T-helper 2 cell treated with Interferon-gamma antibody and Interleukin-4, amounts not matched to agents 5 μg/mL and 100 μg/mL, for 36 hours (primary cell): ENCODE results near the gene DACT3.

Experiments used
- DNase-seq: peaks from one replicate; pipeline ENCODE4 v3.0.0; 2021; ENCODE audit warnings: low spot score
- H3K27ac Mint-ChIP-seq: one replicate; pipeline ENCODE4 v1.8.0; 2021; ENCODE audit warnings: mild to moderate bottlenecking, mixed read lengths
- H3K27me3 Mint-ChIP-seq: one replicate; pipeline ENCODE4 v1.8.0; 2021; ENCODE audit warnings: low read depth, mixed read lengths
- H3K36me3 Mint-ChIP-seq: one replicate; pipeline ENCODE4 v1.8.0; 2021; ENCODE audit warnings: low read depth, mixed read lengths
- H3K4me1 Mint-ChIP-seq: one replicate; pipeline ENCODE4 v1.8.0; 2021; ENCODE audit warnings: low read depth, mixed read lengths
- H3K4me3 Mint-ChIP-seq: one replicate; pipeline ENCODE4 v1.8.0; 2022; ENCODE audit warnings: mild to moderate bottlenecking, moderate library complexity, mixed read lengths
- H3K9me3 Mint-ChIP-seq: one replicate; pipeline ENCODE4 v1.8.0; 2021; ENCODE audit warnings: mixed read lengths

The DACT3 gene

DNA sequence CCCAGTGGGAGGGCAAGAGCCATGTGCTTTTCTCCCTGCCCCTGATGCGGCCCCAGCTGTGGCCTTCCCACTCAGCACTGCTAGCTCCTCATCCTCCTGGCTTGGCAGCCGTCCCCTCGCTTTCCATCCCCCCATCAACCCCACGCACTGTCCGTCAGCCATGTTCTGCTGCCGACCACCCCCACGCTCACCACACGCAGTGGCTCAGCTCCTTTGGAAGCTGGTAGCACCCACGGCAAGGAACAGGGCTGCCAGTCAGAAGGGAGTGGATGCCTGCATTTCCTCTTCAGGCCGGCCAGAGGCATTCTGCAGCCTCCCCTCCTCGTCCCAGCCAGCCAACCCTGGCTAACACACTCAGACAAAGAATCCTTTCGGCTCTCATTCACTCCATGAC is 53.5 kb downstream of the DACT3 start:
- DNase-seq: no peak
- Mint-ChIP-seq H3K9me3 (no peaks in the 10 kb centered on the region), H3K36me3 (peaks cover 60% of the 10 kb centered on the region), H3K4me3 (no peak overlapping the region), H3K27ac (peak overlapping the region; percentile 50), H3K4me1 (peaks cover 44% of the 10 kb centered on the region), H3K27me3 (no peaks in the 10 kb centered on the region)

DNA sequence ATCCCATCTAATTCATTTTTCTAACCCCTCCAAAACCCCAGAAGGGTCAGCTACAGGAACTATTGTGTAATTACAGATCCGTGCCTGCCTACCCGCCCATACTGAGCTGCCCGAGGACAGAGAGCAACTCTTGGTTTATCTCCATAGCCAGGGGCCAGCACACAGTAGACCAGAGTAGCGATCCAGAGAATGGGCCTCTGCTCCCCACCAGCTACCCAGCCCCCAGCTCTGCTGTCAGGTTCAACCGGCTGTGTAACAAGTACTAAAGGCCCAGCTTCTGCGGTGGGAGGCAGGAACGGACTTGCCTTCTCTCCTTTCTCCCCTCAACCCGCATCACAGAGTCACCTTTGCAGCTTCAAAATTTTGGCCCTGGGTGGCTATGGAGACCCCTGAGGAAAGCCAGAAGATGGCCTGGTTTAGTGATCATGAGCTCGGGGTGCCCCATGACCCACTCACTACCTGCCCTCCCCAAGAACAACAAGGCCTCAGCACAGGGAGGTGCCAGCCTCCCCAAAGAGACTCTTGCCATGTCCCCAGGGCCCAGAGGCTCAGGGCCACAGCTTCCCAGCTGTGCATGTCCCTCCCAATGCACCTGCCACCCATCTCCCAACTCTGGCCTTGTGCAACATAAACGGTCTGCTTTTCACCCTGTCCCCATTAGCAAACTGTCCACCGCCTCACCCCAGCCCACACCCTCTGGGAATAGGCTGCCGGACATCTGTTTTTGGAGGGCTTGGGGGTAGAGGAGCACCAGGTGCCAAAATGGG is 54.1 kb downstream of the DACT3 start:
- peaks cover 66% of the 10 kb centered on the region for H3K36me3 Mint-ChIP-seq
- no peak overlapping the region for H3K27ac Mint-ChIP-seq
- peaks cover 41% of the 10 kb centered on the region for H3K4me1 Mint-ChIP-seq
- H3K9me3 Mint-ChIP-seq: no peaks in the 10 kb centered on the region
- no peak for DNase-seq
- no peaks in the 10 kb centered on the region for H3K27me3 Mint-ChIP-seq
- H3K4me3 Mint-ChIP-seq: no peak overlapping the region

DNA sequence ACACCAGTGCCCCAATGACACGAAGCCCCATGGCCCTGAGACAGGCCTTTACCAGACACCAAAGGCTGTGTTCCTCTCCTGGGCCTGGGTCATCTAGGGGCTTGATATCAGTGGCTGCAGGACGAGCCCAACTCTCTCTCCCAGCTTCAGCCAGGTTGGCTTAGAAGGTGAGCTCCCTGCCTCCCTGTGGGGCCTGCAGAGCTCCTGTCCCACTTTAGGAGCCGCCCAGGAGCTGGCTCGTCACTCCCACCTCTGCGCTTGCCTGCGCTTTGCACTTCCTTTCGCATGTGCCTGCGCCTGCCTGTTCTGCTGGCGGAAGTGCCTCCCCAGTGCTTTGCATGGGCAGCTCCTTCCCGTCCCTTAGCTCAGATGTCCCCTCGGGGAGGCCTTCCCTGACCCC is 55.0 kb downstream of the DACT3 start:
- Mint-ChIP-seq H3K4me3 (no peak overlapping the region), H3K27ac (peak overlapping the region; percentile 55), H3K4me1 (peaks cover 32% of the 10 kb centered on the region), H3K36me3 (peaks cover 65% of the 10 kb centered on the region), H3K9me3 (no peaks in the 10 kb centered on the region), H3K27me3 (no peaks in the 10 kb centered on the region)
- no peak for DNase-seq

DNA sequence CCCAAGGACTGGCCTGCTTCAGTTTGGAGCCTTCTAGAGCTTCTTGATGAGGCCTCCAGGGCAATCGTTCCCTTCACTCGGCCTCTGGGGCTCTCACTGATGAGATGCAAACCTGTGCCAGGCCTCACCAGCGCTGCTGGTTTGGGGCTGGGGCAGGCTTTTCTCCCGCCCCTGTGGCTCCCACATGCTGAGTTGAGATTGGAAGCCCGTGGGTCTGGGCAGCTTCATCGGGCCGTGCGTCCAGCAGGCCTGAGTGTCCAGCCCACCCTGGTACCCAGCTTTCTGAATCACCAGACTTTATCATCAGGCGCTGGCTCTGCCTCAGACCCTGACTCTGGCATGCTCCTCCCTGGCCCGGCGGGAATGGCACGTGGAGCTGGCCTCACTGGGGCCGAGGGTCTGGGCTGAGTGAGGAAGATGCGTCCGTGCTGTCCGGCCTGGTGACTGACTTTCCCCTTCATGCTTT is 55.6 kb downstream of the DACT3 start:
- DNase-seq: no peak
- peaks cover 58% of the 10 kb centered on the region for H3K36me3 Mint-ChIP-seq
- H3K4me1 Mint-ChIP-seq: peaks cover 29% of the 10 kb centered on the region
- peak overlapping the region; percentile 55 for H3K27ac Mint-ChIP-seq
- H3K27me3 Mint-ChIP-seq: no peaks in the 10 kb centered on the region
- peak overlapping the region; percentile 40 for H3K4me3 Mint-ChIP-seq
- H3K9me3 Mint-ChIP-seq: no peaks in the 10 kb centered on the region

DNA sequence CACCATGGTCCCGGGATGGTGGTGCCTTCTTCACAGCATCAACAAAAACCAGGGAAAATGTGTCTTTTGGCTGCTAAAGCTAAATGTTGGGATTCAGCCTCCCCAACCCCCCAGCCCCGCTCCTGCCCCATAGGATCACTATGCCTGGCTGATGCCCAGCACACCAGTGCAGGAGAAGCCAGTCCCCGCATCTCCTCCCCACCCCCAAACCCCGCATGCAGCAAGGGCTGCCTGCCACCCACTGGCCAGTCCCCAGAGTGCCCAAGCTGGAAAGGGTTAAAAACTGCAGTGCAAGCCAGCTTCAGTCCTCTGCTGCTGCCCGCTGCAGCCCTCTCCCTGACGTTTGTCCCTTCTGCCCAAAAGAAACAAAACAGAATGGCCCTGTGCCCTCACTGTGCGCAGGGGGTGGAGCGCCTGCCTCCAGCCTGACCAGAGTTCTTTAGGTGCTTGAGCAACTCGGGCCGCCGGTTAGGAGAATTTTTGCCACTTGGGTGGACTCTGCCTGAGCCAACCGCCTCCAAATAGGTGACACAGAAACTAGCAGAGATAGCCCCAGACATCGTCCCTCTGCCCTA is 56.1 kb downstream of the DACT3 start:
- peaks cover 32% of the 10 kb centered on the region for H3K4me1 Mint-ChIP-seq
- H3K36me3 Mint-ChIP-seq: peaks cover 57% of the 10 kb centered on the region
- no peaks in the 10 kb centered on the region for H3K27me3 Mint-ChIP-seq
- DNase-seq: no peak
- no peak overlapping the region for H3K4me3 Mint-ChIP-seq
- peaks cover 3% of the 10 kb centered on the region for H3K9me3 Mint-ChIP-seq
- H3K27ac Mint-ChIP-seq: no peak overlapping the region

DNA sequence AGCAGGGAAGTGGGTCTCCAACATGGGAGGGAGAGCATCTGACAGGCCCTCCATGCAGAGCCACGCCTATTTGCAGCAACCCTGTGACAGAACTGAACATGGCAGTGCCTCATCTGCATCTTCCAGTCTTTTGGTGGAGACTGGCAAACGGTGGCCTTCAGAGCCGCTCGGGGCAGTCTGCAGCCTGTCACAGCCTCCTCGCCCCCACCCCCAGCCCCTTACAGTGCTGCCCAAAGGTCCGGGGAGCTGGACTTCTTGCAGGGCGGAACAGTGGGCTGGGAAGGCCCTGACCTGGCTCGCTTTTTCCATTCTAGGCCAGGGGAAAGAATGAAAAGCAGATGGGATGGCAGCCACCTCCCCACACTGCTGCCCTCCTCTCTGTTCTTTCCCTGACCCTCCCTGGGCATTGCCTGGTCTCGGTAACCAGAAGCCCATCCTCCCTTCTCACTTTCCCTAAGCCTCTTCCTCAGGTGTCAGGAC is 57.2 kb downstream of the DACT3 start:
- Mint-ChIP-seq H3K4me1 (peaks cover 30% of the 10 kb centered on the region), H3K27ac (peak overlapping the region; percentile 100)

DNA sequence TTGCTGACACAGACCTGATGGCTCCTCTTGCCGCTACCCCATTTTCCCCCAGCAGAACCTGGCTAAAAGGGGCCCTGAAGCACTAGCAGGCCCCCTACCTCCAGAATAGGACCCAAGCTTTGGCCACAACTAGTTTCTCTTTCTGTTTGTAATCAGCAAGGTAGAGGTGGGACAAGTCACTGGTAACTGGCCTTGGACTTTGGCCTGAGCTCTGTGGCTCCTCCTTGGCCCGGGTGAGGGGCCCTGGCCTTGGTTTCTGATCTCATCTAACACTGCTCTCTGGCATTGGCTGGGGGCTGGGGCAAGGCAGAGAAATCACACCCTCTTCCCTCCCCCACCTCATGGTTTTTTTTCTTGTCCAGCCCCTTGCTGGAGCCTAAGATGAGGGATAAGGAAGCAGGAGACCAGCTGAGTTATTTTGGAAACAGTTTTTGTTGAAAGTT is 57.8 kb downstream of the DACT3 start:
- Mint-ChIP-seq H3K36me3 (peaks cover 54% of the 10 kb centered on the region), H3K4me1 (peaks cover 30% of the 10 kb centered on the region), H3K9me3 (peaks cover 16% of the 10 kb centered on the region), H3K27ac (peak overlapping the region; percentile 100), H3K4me3 (peak overlapping the region; percentile 100), H3K27me3 (peaks cover 7% of the 10 kb centered on the region)
- no peak for DNase-seq

More for the DNA sequence above, 57.2 kb downstream of the DACT3 start:
- Mint-ChIP-seq H3K4me3 (peak overlapping the region; percentile 100), H3K36me3 (peaks cover 50% of the 10 kb centered on the region), H3K27me3 (peaks cover 3% of the 10 kb centered on the region), H3K9me3 (peaks cover 10% of the 10 kb centered on the region)
- no peak for DNase-seq

DNA sequence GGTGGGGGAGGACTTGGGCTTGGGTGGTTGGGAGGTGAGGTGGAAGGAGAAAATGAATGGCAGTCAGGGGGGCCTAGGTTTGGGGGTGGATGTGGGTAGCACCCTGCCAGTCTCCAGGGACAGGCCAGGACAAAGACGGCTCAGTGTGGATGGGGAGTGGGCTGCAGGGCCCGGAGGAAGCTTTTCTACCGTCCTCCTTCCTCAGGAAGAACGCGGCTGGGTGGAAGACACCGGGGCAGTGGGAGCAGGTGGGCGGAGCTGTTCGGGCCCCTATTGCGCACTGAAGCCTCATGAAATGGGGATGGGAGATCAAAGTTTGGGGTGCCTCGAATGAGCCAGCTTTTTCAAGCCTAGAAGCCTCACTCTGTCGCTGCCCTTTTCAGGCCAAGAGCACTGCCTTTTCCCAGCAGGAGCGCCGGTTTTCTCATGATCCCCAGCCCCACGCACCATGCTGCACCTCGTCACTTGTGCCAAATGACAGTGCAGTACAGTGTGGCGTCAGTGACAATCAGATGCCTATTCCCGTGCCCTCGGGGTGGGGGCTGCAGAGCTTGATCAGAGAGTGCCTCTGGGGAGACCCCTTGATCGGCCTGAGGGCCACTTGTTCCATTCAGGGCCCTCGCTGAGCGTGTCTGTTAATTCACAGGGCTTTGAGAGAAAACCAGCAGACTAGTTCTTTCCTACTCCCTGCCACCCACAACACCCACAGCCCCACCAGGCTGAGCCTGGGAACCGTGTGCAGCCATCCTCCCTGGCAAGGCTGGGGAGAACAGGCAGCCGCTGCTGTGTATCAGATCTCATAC is 58.4 kb downstream of the DACT3 start:
- H3K27ac Mint-ChIP-seq: peak overlapping the region; percentile 100
- H3K36me3 Mint-ChIP-seq: peaks cover 48% of the 10 kb centered on the region
- DNase-seq: peak; percentile 70
- H3K27me3 Mint-ChIP-seq: peaks cover 11% of the 10 kb centered on the region
- peaks cover 22% of the 10 kb centered on the region for H3K9me3 Mint-ChIP-seq
- H3K4me1 Mint-ChIP-seq: peaks cover 30% of the 10 kb centered on the region
- peak overlapping the region; percentile 100 for H3K4me3 Mint-ChIP-seq

DNA sequence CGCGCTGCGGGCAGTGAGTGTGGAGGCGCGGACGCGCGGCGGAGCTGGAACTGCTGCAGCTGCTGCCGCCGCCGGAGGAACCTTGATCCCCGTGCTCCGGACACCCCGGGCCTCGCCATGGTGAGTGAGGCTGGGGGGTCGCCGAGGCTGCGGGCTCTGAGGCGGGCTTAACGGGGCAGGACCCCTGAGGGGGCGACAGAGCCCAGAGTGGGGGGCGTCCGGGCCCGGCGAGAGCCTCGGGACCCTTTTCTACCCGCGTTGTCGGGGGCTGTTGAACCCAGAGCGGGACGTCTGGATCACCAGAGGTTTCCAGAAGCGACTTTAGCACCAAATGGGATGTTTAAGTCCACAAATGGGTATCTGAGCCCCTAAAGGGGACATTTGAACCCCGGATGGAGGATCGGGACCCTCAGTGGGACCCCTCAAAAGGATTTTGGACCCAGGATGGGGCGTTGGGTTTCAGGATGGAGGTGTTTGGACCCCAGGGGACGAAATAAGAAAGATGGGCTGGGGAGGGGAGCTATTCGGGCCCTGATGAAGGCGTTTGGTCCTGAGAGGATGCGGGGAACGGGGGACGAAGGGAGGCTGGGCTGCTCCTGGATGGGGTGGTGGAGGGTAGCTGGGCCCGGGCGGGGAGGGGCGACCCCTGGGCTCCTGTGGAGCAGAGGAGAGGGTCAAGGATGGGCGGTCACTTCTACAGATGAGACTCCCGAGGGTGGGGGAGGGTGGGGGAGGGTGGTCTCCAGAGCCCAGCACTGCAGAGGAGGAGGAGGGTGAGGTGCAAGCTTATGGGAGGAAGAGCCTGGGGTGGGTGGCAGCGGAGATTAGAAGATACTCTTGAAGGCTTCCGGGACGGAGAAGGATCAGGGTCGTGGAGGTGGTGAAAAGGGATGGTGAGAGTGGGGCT is 59.4 kb downstream of the DACT3 start, which contains the start of gene CALM3:
CALM3 (plus strand) TSS at position 13 of the 907 bp plus-strand sequence; CDS start at position 118, 105 bp downstream.
- H3K27ac Mint-ChIP-seq: peak within 1 kb of the TSS; percentile 100
- no peak for DNase-seq
- H3K4me1 Mint-ChIP-seq: peaks cover 28% of the 10 kb centered on the region
- H3K36me3 Mint-ChIP-seq: peaks cover 39% of the 10 kb centered on the region
- H3K4me3 Mint-ChIP-seq: peak within 1 kb of the TSS; percentile 100
- peaks cover 24% of the 10 kb centered on the region for H3K9me3 Mint-ChIP-seq
- peaks cover 11% of the 10 kb centered on the region for H3K27me3 Mint-ChIP-seq

DNA sequence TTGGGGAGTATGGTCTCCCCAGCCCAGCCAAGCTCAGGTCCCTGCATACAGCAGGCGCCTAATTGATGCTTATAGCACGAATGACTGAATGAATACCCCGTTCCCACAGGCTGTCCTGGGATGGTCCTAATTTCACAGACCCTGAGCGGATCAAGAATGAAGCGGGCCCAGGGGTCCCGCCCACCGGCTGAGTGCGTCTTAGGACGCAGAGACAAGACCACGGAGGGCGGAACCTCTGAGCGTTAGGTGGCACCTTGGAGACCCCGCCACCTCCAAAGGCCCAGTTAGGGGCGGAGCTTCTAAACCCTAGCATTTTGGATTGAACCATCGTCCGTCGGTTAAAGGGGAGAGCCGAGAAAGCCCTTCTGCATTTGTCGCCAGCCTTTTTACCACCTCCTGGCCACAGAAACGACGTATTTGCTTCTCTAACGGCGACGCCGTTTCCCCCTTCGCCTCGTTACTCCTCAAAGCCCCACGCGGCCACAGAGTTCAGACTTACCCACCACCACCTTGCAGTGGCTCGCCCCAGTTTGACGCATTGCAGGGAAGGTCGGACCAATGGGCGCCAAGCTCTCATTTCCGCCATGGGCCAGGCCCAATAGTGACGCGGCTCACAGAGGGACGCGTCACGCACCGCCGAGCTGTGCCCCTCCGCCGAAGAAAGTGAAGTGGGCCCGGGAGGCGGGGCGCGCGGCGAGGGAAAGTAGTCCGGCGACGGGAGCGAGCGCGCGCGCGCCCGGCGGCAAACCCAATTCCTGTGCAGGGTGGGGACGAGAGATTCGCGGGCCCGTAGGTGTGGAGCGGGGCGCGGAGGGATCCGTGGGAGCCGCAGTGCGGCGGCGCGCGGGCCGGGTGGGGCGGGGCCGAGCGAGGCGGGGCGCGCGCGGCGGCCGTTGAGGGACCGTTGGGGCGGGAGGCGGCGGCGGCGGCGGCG is 60.3 kb downstream of the DACT3 start:
- Mint-ChIP-seq H3K27ac (peak overlapping the region; percentile 100), H3K36me3 (peaks cover 33% of the 10 kb centered on the region), H3K4me3 (peak overlapping the region; percentile 100), H3K9me3 (peaks cover 24% of the 10 kb centered on the region), H3K27me3 (peaks cover 11% of the 10 kb centered on the region), H3K4me1 (peaks cover 25% of the 10 kb centered on the region)
- DNase-seq: peak; percentile 97

DNA sequence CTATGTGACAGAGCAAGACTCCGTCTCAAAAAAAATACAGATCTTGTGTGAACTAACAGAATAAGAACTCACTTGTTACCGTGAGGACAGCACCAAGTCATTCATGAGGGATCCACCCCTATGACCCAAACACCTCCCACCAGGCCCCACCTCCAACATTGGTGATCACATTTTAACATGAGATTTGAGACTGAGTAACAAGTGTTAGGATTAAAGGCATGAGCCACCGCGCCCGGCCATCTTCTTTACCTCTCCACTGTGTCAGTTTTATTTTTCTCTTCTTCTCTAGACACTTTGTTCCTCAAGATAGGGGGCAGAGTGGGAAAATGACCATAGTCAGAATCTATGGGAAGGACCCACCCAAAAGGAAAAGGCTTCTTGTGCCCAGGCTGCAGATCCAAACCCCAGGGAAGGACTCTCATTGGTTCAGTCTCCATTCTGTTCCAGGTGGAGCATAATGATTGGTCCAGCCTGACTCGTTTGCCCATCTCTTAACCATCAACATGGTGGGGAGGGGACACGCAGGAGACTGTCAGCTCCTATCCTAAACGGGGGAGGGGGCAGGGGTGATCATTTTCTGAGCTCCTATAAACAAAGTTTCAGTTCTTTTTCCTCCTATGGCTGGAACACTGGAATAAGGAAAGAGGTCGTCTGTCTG is 61.1 kb downstream of the DACT3 start:
- Mint-ChIP-seq H3K36me3 (peaks cover 31% of the 10 kb centered on the region), H3K4me3 (peak overlapping the region; percentile 100), H3K4me1 (peaks cover 25% of the 10 kb centered on the region), H3K9me3 (peaks cover 24% of the 10 kb centered on the region), H3K27me3 (peaks cover 11% of the 10 kb centered on the region), H3K27ac (peak overlapping the region; percentile 100)
- no peak for DNase-seq
